B cell (primary cell): ENCODE data around the gene WDR35. TPM values are rescaled to one million over a fixed set of nuclear protein-coding genes. Genes with fewer than 3 reads are reported as not detected.
A peak's percentile ranks its signal among the peaks of the same experiment; 100 is the strongest.

Source experiments
- ATAC-seq: fragments of 200-7000 bp; cut with Tn5 transposase; one replicate; pipeline ENCODE4 v1.10.0; 2021; ENCODE audit warnings: low read depth, mild to moderate bottlenecking, moderate number of reproducible peaks, moderate library complexity
- CTCF ChIA-PET: fragments of 350-600 bp; sonication (Branson Sonifier 250); formaldehyde crosslinking; loops from one replicate; lab custom pipeline; 2021; ENCODE audit warnings: antibody characterized with exemption, inconsistent platforms; lab: Charles Lee
- POLR2A ChIA-PET: fragments of 350-600 bp; sonication (Branson Sonifier 250); formaldehyde crosslinking; loops from one replicate; lab custom pipeline; 2021; ENCODE audit warnings: antibody characterized with exemption; lab: Charles Lee
- DNase-seq: peaks from one replicate; pipeline ENCODE4 v3.0.0; 2013
- H2AFZ ChIP-seq: 2 replicates; pipeline ENCODE4 v1.6.1; 2012; ENCODE audit warnings: mild to moderate bottlenecking, low read depth, low read length; ENCODE audit not compliant: insufficient read depth, poor library complexity, severe bottlenecking
- H3K27ac ChIP-seq, 2 donors: 1 replicate in 1 of 2; 2 replicates in 1 of 2; pipeline ENCODE4 v1.5.1; 2012 to 2013; ENCODE audit warnings: low read length in 2 of 2, mild to moderate bottlenecking in 2 of 2, moderate library complexity in 1 of 2
- H3K27me3 ChIP-seq, 4 experiments: fragments of 200-600 bp in 1 of 4; sonication (generic) in 1 of 4; replicated peaks in 1 of 4; 1 replicate in 2 of 4; 2 replicates in 2 of 4; pipeline versions ENCODE4 v1.6.1 to v1.7.0; 2013 to 2016; ENCODE audit warnings: low read length in 3 of 4, mild to moderate bottlenecking in 2 of 4, mixed read lengths in 1 of 4, moderate library complexity in 1 of 4; ENCODE audit not compliant: insufficient read depth in 4 of 4, control insufficient read depth in 3 of 4; ENCODE audit errors: control extremely low read depth in 1 of 4
- H3K36me3 ChIP-seq, 2 experiments: replicated peaks in 1 of 2; 1 replicate in 1 of 2; 2 replicates in 1 of 2; pipeline versions ENCODE4 v1.6.1 to v1.7.1; 2013; ENCODE audit warnings: low read length in 1 of 2; ENCODE audit not compliant: insufficient read depth in 2 of 2, control insufficient read depth in 1 of 2; ENCODE audit errors: control extremely low read depth in 1 of 2, extremely low read depth in 1 of 2
- H3K4me1 ChIP-seq, 2 donors: fragments of 200-600 bp in 1 of 2; sonication (generic) in 1 of 2; 1 replicate in 1 of 2; 2 replicates in 1 of 2; pipeline versions ENCODE4 v1.5.1 to v1.6.1; 2013 to 2017; ENCODE audit warnings: low read length in 2 of 2; ENCODE audit not compliant: control insufficient read depth in 2 of 2, insufficient read depth in 2 of 2
- H3K4me2 ChIP-seq: replicated peaks from 2 replicates; pipeline ENCODE3; 2012; ENCODE audit warnings: mild to moderate bottlenecking, low read depth, low read length; ENCODE audit not compliant: poor library complexity, severe bottlenecking
- H3K4me3 ChIP-seq, 5 experiments: fragments of 200-600 bp in 1 of 5; sonication (generic) in 1 of 5; 1 replicate in 3 of 5; 2 replicates in 2 of 5; pipeline versions ENCODE4 v1.5.1 to v1.7.0; 2011 to 2016; ENCODE audit warnings: low read length in 4 of 5, mild to moderate bottlenecking in 4 of 5, low read depth in 2 of 5, control low read depth in 1 of 5, moderate library complexity in 1 of 5; ENCODE audit not compliant: insufficient read depth in 1 of 5; ENCODE audit errors: control extremely low read depth in 1 of 5, extremely low read depth in 1 of 5
- H3K79me2 ChIP-seq: fragments of 200-600 bp; sonication (generic); one replicate; pipeline ENCODE4 v1.6.0; 2016; ENCODE audit warnings: low read length; ENCODE audit not compliant: control insufficient read depth, insufficient read depth
- H3K9ac ChIP-seq: fragments of 200-600 bp; sonication (generic); 2 replicates; pipeline ENCODE4 v1.6.1; 2017; ENCODE audit warnings: mild to moderate bottlenecking, low read length, moderate library complexity
- H3K9me3 ChIP-seq, 3 donors: one replicate each; pipeline versions ENCODE4 v1.6.1 to v1.7.1; 2013; ENCODE audit warnings: low read length in 2 of 3; ENCODE audit not compliant: control insufficient read depth in 2 of 3, insufficient read depth in 1 of 3; ENCODE audit errors: control extremely low read depth in 1 of 3
- H4K20me1 ChIP-seq: 2 replicates; pipeline ENCODE4 v1.6.0; 2012; ENCODE audit warnings: mild to moderate bottlenecking, low read length; ENCODE audit not compliant: insufficient read depth, control insufficient read depth, poor library complexity, severe bottlenecking
- H3K27ac Mint-ChIP-seq: one replicate; pipeline ENCODE4 v1.8.0; 2021; ENCODE audit warnings: mixed read lengths
- H3K27me3 Mint-ChIP-seq: one replicate; pipeline ENCODE4 v1.8.0; 2021; ENCODE audit warnings: mixed read lengths
- H3K4me1 Mint-ChIP-seq: one replicate; pipeline ENCODE4 v1.8.0; 2021; ENCODE audit warnings: mixed read lengths
- H3K4me3 Mint-ChIP-seq: one replicate; pipeline ENCODE4 v1.8.0; 2021; ENCODE audit warnings: mixed read lengths
- H3K9me3 Mint-ChIP-seq: one replicate; pipeline ENCODE4 v1.8.0; 2022; ENCODE audit warnings: mixed read lengths; ENCODE audit not compliant: insufficient read depth
- EZH2 ChIP-seq: IDR thresholded peaks from 2 replicates; pipeline ENCODE4 v1.6.1; 2012; ENCODE audit warnings: borderline replicate concordance, low read depth, mild to moderate bottlenecking, moderate library complexity, low read length; ENCODE audit not compliant: insufficient read depth, poor library complexity, severe bottlenecking
- WGBS: methylation state at CpG from one replicate; pipeline ENCODE4 v1.1.5; 2013; ENCODE audit warnings: missing lambda C conversion rate; ENCODE audit not compliant: insufficient coverage; 5-methylcytosine and 5-hydroxymethylcytosine counted together
- intact Hi-C: fragments of 100-400 bp; cut with micrococcal nuclease; formaldehyde crosslinking; loops from one replicate; pipeline ENCODE4 v1.10.0; 2022
- polyA plus RNA-seq: library from polyadenylated mRNA; depleted of rRNA; stranded (reverse); fragments of >200 nt; gene quantifications from 2 replicates; pipeline ENCODE4 v1.2.3, GENCODE V29; 2012
- total RNA-seq, 2 donors: library from RNA; stranded (reverse); fragments of 120-200 nt in 1 of 2; gene quantifications; 1 replicate in 1 of 2; 2 replicates in 1 of 2; pipeline versions ENCODE4 v1.2.3 to v1.2.4, GENCODE V29; 2013 to 2022
- TF ChIP-seq, protein P1 (sequence below): fragments of 200-600 bp; IDR thresholded peaks from one replicate; pipeline ENCODE4 v1.8.0; 2022; ENCODE audit warnings: antibody characterized with exemption, mild to moderate bottlenecking

The WDR35 gene
- total and polyA plus RNA-seq, 2 donors (not counting 1 experiment from before 2014, with no cell fraction given), result 2.4 to 9.4 TPM

- DNase-seq, result no peak
- H3K9me3 Mint-ChIP-seq, result no peaks in the 10 kb centered on the region
- intact Hi-C loops, result loop anchor here (1.0 to 5.0 kb wide), 7 partner anchors 33 to 1341 kb away; partner anchors contain the start of genes HS1BP3, LAPTM4A, LDAH and RDH14
- H3K27me3 Mint-ChIP-seq, result peaks cover 3% of the 10 kb centered on the region
- Histone ChIP-seq H3K27ac (peak overlapping the region; percentile 92 to 94), H2AFZ (peak overlapping the region; percentile 94), H3K9me3 (no peaks in the 10 kb centered on the region), H3K4me1 (peaks cover 19 to 33% of the 10 kb centered on the region in 2 donors), H3K36me3 (peaks cover 0 to 1% of the 10 kb centered on the region in 2 experiments), H3K27me3 (no peaks in the 10 kb centered on the region), H3K79me2 (peaks cover 44% of the 10 kb centered on the region), H3K9ac (peak overlapping the region; percentile 92), H4K20me1 (peaks cover 13% of the 10 kb centered on the region), H3K4me3 (peak overlapping the region; percentile 79 to 99 (median 93)), H3K4me2 (peak overlapping the region; percentile 73)
- H3K27ac Mint-ChIP-seq, result peak overlapping the region; percentile 99
- H3K4me3 Mint-ChIP-seq, result peak overlapping the region; percentile 99
- ChIA-PET POLR2A (interaction anchor here (0.8 kb wide), 1 partner anchor 89 kb away, joined by 3 read pairs; no protein-coding TSS in a partner anchor), CTCF (no interaction called here)
- H3K4me1 Mint-ChIP-seq, result peaks cover 46% of the 10 kb centered on the region
- ATAC-seq, result no peak
- WGBS, result under 1% methylated on average over 20 of the region's 26 CpGs
- no peak for TF ChIP-seq EZH2
- TF ChIP-seq, protein P1, sequence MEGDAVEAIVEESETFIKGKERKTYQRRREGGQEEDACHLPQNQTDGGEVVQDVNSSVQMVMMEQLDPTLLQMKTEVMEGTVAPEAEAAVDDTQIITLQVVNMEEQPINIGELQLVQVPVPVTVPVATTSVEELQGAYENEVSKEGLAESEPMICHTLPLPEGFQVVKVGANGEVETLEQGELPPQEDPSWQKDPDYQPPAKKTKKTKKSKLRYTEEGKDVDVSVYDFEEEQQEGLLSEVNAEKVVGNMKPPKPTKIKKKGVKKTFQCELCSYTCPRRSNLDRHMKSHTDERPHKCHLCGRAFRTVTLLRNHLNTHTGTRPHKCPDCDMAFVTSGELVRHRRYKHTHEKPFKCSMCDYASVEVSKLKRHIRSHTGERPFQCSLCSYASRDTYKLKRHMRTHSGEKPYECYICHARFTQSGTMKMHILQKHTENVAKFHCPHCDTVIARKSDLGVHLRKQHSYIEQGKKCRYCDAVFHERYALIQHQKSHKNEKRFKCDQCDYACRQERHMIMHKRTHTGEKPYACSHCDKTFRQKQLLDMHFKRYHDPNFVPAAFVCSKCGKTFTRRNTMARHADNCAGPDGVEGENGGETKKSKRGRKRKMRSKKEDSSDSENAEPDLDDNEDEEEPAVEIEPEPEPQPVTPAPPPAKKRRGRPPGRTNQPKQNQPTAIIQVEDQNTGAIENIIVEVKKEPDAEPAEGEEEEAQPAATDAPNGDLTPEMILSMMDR, result no peak
Observed at GRCh38 chr2:19900931-19901441, 88.9 kb downstream of the WDR35 start.
